ENCODE measurements around the gene CARNS1.

DNA sequence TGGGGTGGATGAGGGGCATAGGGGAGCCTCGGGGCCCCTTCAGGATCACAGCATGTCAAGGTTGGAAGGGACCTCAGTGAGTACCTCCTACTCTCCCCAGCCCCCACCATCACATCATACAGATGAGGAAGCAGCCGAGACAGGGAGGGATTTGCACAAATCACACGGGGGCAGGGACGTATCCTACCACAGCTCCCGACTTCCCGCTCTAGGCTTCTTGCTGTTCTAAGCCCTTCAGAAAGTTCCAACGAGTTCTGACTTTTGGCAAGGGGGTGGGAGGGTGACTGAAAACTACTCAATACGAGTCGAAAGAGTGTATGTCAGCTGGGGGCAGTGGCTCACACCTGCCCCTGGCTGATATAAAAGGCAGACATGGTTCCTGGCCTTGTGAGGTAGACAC is 28.4 kb upstream of the CARNS1 start:
- TF ChIP-seq, protein P1, sequence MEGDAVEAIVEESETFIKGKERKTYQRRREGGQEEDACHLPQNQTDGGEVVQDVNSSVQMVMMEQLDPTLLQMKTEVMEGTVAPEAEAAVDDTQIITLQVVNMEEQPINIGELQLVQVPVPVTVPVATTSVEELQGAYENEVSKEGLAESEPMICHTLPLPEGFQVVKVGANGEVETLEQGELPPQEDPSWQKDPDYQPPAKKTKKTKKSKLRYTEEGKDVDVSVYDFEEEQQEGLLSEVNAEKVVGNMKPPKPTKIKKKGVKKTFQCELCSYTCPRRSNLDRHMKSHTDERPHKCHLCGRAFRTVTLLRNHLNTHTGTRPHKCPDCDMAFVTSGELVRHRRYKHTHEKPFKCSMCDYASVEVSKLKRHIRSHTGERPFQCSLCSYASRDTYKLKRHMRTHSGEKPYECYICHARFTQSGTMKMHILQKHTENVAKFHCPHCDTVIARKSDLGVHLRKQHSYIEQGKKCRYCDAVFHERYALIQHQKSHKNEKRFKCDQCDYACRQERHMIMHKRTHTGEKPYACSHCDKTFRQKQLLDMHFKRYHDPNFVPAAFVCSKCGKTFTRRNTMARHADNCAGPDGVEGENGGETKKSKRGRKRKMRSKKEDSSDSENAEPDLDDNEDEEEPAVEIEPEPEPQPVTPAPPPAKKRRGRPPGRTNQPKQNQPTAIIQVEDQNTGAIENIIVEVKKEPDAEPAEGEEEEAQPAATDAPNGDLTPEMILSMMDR (IDR thresholded peaks at IDR 0.05): no peak
- TF ChIP-seq POLR2A (IDR thresholded peaks at IDR 0.05): no peak

Data from testis (tissue), 2 donors.